ENCODE measurements around the gene GALNT9.
"Not testable (repeated sequence)": the region's sequence is repeated elsewhere in the genome, so short reads cannot be mapped to it uniquely, and the experiment has no call there.

Gene GALNT9

GRCh38 chr12:132230381-132230780 lies 99.0 kb downstream of the GALNT9 start:
- DNase-seq (ENCODE audit: low read depth in 2 of 2) = no peak

- no peak for DNase-seq (ENCODE audit: low read depth in 2 of 2)
These were observed 99.5 kb downstream of the GALNT9 start for GRCh38 chr12:132229926-132230325.

- DNase-seq (ENCODE audit: low read depth in 2 of 2) = no peak
These were observed 100.1 kb downstream of the GALNT9 start for GRCh38 chr12:132229193-132229760.

GRCh38 chr12:132228476-132229192 lies 100.8 kb downstream of the GALNT9 start:
- DNase-seq (ENCODE audit: low read depth in 2 of 2) = no peak

- no peak for DNase-seq (ENCODE audit: low read depth in 2 of 2)
These were observed 101.5 kb downstream of the GALNT9 start for GRCh38 chr12:132227782-132228475.

GRCh38 chr12:132227118-132227517 lies 102.3 kb downstream of the GALNT9 start:
- no peak for DNase-seq (ENCODE audit: low read depth in 2 of 2)

- DNase-seq (ENCODE audit: low read depth in 2 of 2) = no peak
These were observed 102.8 kb downstream of the GALNT9 start for GRCh38 chr12:132226604-132227003.

- DNase-seq (ENCODE audit: low read depth in 2 of 2) = no peak
These were observed 104.2 kb downstream of the GALNT9 start for GRCh38 chr12:132225214-132225613.

- no peak for DNase-seq (ENCODE audit: low read depth in 2 of 2)
These were observed 104.9 kb downstream of the GALNT9 start for GRCh38 chr12:132224484-132224883.

- no peak for DNase-seq (ENCODE audit: low read depth in 2 of 2)
These were observed 106.6 kb downstream of the GALNT9 start for GRCh38 chr12:132222808-132223173.

- no peak for DNase-seq (ENCODE audit: low read depth in 2 of 2)
These were observed 107.1 kb downstream of the GALNT9 start for GRCh38 chr12:132222096-132222807.

- not testable (repeated sequence) for DNase-seq (ENCODE audit: low read depth in 2 of 2)
These were observed 109.6 kb downstream of the GALNT9 start for GRCh38 chr12:132219761-132220160.

GRCh38 chr12:132219323-132219722 lies 110.1 kb downstream of the GALNT9 start:
- no peak for DNase-seq (ENCODE audit: low read depth in 2 of 2)

GRCh38 chr12:132218915-132219314 lies 110.5 kb downstream of the GALNT9 start:
- no peak for DNase-seq (ENCODE audit: low read depth in 2 of 2)

- DNase-seq (ENCODE audit: low read depth in 2 of 2) = no peak
These were observed 110.9 kb downstream of the GALNT9 start for GRCh38 chr12:132218527-132218875.

GRCh38 chr12:132217800-132218526 lies 111.4 kb downstream of the GALNT9 start:
- DNase-seq (ENCODE audit: low read depth in 2 of 2) = no peak

- DNase-seq (ENCODE audit: low read depth in 2 of 2) = no peak
These were observed 112.0 kb downstream of the GALNT9 start for GRCh38 chr12:132217371-132217770.

GRCh38 chr12:132216354-132216987 lies 112.9 kb downstream of the GALNT9 start:
- no peak for DNase-seq (ENCODE audit: low read depth in 2 of 2)

GRCh38 chr12:132215299-132215989 lies 113.9 kb downstream of the GALNT9 start:
- no peak for DNase-seq (ENCODE audit: low read depth in 2 of 2)

GRCh38 chr12:132214891-132215290 lies 114.5 kb downstream of the GALNT9 start:
- no peak for DNase-seq (ENCODE audit: low read depth in 2 of 2)

GRCh38 chr12:132214161-132214476 lies 115.3 kb downstream of the GALNT9 start:
- DNase-seq (ENCODE audit: low read depth in 2 of 2) = no peak
